GM21515 (cell line): ENCODE data around the gene EREG.

Source experiments
- ATAC-seq: cut with Tn5 transposase; IDR thresholded peaks from one replicate; pipeline ENCODE4 v1.9.1; 2021; ENCODE audit not compliant: unreplicated experiment

The EREG gene, protein sequence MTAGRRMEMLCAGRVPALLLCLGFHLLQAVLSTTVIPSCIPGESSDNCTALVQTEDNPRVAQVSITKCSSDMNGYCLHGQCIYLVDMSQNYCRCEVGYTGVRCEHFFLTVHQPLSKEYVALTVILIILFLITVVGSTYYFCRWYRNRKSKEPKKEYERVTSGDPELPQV

DNA sequence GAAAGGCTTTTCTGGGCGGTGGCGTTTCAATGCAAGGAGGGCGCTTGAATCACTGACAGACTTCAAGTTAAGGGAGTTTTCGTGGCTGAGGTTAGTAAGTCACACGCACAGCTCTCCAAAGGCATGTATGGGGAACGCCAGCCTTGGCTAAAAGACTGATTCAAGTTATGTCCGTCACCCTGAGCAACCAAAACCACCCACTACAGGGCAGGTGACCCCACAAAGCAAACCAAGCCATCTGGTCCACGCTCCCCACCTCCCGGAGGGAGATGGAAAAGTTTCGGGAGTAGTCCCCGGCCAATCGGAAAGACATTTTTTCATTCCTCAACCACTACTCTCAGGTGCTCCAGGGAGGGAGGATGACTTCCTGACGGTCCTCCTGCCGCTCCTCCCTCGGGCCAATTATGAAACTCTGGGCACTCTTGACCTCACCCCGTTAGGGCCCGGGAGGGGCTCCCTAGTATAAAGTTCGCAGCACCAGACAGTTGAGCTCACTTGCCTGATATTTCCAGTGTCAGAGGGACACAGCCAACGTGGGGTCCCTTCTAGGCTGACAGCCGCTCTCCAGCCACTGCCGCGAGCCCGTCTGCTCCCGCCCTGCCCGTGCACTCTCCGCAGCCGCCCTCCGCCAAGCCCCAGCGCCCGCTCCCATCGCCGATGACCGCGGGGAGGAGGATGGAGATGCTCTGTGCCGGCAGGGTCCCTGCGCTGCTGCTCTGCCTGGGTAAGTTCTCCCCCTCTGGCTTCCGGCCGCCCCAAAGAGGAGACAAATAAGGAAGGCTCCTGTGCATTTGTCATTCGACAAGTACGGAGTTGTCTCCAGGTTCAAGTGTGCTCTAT lies at the start of gene EREG:
Gene EREG (plus strand): TSS at position 494 of the 840 bp plus-strand sequence. CDS start 164 bp downstream, at position 658.
- ATAC-seq = no peak

DNA sequence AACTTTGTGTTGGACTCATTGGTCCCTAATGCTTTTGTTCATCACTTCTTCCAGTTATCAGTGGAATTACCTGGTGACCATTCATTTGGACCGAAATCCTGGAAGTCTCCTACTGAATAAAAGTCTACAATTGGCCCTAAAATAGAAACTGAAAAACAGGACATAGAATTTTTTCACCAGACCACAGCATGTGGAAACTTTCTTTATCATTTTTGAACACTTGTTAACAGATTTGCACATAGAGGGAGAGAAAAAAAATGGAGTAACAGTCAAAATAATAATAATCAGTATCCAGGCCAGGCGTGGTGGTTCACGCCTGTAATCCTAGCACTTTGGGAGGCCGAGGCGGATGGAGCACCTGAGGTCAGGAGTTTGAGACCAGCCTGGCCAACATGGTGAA lies 49.6 kb upstream of the EREG start:
- ATAC-seq = no peak

DNA sequence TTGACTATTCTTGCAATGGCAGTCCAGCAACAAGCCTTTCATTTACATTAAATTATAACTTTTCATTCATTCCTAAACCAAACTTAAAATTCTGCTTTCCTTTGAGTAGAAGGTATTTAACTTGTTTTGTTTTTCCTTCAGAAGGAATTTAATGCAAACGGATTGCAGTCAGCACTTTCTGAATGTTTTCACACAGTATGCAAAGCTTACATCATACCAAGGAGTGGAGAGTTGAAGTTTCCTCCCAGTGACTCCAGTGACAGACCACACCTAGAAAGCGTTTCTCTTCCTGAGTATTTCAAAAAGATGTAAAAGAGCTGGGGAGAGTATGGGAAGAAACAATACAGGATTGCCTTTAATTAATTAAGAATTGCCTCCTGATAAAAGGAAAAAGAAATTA lies 48.5 kb upstream of the EREG start:
- ATAC-seq = no peak

DNA sequence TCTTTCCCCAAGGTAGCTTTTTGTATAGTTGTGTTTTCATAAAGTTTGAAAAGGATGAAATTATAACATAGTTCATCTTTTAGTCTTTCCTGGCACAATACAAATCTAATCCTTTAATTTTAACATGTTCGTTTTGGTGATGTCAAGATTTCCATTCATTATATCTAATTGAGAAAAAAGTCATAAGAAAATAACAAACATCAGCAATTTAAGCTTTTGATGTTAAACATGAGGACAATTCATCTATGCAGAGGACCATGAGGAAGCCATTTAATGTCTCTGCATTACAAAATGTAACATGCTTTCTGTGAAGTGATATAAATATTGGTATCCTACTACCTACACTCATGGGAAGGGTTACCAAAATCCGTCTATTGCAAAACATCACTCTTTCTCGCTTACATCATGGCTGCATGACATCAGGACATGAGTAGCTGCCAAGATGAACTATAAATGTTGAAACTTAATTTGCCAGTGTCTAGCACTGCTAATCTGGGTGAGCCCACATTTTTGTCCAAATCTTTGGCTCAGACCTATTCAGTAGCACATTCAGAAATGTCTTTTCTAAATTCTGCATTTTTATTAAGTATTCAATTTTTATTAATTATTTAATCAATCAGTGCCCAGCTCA lies 47.2 kb upstream of the EREG start:
- ATAC-seq = no peak

DNA sequence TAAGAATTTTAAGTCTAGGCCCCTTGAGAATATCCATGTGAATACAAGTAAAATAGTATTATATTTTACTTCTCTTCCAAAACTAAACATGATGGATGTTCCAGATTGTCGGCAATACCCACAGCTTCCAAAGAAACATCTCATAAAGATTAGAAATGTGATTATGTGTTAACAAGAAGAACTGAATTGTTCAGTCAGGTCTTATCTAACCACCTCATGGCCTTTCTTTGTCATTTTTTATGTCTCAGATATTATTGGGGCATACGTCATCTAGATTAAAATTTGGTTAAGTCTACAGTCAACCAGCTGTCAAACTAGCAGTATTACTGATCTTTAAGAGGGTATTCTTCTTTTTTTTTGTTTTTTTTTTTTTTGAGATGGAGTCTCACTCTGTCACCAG lies 46.7 kb upstream of the EREG start:
- no peak for ATAC-seq

DNA sequence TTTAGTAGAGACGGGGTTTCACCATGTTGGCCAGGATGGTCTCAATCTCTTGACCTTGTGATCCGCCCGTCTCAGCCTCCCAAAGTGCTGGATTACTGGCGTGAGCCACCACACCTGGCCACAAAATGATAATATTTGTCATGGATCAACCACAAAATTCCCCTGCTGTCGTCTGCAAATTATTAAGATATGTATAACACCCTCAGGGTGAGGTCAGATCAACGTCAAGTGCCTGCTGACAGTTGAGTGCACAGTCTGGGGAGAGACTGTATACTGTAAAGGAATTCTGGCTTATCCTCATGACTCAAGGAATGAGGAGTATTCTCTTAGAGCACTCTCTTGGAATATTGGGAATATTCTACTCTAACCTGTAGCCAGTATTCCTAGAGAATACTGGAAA lies 45.5 kb upstream of the EREG start:
- no peak for ATAC-seq

DNA sequence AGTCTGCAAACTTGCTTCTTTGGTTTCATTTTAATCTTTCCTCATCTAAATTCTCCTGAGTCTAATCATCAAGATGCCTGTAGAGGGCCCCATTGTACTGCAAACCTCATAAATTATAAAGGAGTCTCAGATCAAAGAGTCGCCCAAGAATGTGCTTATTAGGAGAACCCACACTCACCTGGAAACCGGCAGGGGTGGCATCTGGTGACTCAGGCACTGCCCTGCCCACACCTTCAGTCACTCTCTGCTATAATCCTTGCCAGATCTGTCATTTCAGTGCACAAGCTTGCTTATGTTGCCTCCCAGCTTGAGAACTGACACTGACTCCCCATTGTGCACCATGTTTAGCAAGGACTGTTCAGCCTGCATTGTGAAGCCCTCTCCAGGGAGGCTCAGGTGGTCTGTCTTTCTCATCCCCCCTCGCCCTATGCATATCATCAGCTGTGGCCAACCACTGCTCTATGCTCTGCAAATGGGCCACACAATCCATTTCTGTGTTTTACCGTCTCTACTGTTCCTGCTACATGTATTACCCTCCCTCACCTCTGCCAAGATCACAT lies 44.3 kb upstream of the EREG start:
- ATAC-seq = peak; percentile 84

DNA sequence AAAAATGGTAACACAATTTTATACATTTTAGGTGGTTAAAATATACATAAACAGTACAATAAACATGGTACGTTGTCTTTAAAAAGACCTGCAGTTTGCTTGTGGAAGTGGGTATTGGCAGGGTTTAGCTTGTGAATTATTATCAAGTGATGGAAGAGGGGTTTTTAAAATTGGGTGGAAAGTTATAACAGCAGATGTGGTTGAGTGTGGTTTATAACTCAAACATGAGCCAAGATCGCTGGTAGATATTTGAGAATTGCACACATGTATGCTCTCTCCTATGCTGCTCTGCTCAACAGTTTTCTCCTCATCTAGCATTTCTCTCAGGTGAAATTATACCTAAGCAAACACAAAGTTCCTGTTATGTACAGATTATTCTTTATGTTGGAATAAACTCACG lies 42.6 kb upstream of the EREG start:
- no peak for ATAC-seq

DNA sequence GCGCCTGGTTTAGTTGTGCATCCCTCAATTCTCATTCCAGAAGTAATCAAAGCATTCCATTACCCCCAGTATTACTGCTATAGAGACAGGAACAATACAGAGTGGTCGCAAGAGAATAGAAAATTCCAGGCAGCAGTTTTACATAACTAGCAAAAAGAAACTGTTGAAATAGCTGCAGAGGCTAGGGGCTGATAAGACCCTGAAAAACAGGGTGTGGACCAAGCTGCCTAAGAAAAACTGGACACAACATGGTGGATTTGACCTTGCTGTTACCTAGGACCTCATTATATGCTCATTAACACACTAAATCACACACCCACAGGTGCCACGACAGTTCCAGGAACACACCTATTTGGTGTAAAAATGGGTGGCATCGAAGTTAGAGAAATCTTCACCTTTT lies 41.3 kb upstream of the EREG start:
- ATAC-seq = no peak

DNA sequence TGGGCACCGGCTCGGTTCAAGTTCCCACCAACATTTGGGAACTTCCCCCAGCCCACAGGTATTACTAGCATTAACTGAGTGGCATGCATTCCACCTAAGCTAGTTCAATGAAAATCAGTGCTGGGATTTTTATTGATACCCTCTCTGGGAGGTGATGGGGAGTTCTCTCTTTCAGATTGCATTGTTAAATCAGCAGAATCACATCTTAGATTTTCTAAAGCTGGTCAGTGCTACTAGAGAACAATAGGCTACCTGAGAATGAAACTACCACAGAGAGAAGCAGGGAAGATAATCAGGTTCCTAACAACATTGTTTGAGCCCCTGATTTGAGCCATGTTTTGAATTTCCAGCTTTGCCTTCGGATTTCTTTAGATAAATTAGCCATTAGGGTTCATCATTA lies 40.7 kb upstream of the EREG start:
- ATAC-seq = no peak

DNA sequence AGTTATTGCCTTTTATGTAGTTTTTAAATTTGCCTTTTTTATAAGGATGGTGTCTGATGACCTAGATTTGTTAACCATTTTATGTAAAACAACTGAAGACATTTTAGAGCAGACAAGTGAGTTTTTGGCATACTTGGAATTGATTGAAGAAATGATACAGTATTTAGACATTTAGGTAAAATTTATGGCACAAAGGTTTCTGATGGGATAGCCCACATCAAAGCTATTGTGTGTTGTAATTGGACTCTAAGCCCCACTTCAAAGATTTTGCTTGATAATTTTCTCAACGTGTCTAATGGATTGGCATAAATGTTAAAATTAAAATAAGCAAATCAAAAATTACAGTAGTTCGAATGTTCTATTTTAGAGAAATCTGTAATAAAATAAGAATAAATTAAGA lies 39.1 kb upstream of the EREG start:
- no peak for ATAC-seq

DNA sequence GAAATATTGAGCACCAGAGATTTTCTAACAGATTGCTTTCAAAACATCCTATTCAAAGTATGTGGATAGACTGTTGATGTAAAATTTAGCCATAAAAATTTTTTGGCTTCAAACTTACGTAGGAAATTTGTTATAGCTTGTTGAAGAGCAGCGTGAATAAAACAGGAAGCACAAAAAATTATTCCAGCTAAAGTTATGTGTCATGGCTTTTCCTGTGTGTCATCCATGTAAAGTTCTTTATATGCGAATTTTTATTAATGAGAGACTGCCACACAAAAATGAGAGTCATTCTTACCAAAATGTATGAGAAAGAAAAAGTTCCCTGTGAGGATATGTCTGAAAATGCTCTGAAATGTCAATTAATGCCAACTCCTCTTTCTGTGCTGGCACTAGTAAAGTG lies 37.2 kb upstream of the EREG start:
- ATAC-seq = no peak

DNA sequence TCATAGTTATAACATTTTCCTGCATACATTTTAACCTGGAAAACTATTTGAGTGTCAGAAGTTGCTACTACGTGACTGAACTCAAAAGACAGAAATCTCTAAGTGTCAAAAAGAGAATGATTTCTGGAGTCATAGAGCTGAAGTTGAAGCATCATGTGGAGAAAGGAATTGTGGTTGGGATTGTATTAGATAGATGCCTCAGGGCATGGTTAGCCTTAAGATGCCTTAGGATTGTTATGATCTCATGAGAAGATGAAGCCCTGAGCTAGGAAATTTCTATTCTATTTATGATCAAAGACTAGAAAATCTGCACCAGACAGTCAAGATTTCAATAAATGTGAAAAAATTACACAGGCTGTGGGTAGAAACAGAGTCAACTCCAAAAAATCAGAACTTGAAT lies 36.4 kb upstream of the EREG start:
- no peak for ATAC-seq

DNA sequence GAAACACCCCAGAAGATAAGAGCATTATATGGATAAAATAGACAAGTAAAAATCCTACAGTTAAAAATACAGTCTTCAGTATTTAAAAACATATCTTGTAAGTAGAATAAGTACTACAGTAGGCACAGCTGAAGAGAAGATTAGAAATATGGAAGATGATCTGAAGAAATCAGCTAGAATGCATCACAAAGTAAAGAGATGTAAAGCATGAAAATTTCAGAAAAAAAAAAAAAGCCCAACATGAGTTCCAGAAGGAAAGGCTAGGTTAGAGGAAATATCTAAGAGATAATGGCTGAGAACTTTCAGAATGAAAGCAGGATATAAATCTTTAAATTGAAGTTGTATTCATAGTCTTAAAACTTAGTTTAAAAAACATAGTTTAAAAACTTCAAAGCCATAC lies 35.6 kb upstream of the EREG start:
- ATAC-seq = no peak

DNA sequence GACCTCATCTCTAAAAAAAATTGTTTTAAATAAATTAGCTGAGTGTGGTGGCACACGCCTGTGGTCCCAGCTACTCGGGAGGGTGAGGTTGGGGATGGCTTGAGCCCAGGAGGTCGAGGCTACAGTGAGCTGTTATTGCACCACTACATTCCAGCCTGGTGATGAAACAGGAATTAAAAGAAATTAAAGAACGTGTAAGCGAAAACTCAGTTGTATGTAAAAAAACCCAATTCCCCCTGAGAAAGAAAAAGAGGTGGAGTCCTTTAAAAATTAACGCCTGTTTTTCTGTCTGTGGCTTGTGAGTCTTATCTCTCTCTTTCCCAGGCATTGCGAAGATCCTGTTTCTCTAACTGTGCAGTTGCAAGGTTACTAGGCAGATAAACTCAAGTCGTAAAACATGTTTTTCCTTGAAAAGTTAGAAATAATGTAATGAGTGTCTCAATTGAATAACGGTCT lies 34.6 kb upstream of the EREG start:
- ATAC-seq = no peak

DNA sequence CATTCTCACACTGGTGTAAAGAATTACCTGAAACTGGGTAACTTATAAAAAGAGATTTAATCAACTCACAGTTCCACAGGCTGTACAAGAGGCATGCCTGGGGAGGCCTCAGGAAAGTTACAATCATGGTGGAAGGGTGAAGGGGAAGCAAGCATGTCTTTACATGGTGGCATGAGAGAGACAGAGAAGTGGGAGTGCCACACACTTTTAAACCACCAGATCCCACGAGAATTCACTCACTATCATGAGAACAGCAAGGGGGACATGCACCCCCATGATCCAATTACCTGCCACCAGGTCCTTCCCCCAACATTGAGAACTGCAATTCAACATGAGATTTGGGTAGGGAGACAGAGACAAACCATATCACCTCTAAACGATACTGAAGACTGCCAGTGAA lies 33.7 kb upstream of the EREG start:
- no peak for ATAC-seq

DNA sequence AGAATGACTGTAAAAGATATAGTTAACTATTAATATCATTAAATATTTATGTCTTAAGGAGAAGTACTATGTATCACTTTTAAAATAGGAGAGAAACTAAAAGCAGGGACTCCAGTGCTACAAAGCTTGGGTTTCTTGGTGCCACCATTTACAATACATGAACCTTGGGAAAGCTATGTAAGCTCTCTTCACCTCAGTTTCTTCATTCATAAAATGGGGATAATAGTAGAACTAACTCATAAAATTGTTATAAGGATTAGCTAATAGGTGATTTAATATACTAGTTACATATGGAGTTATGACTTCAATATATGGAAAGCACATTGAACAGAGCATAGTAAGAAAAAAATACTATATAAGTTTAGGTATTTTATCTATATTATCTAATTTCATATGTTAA lies 33.0 kb upstream of the EREG start:
- ATAC-seq = no peak

DNA sequence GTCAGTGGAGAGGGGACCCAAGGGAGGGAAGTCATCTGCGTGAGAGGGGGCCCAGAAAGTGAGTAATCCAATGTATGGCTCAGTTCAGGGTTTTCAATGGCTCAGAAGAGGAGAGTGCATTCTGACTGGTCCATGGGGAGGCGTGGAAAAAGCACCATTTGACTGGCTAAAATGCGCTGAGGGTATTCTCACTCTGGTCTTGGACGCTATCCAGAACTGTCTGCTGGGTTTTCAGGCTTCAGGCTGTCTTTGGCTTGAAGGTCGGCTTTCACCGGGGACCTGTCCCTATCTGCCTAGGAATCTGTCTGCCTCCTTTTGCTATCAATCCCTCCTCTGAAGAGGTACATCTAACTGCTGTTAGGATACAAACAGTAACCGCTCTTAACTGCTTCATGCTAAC lies 30.3 kb upstream of the EREG start:
- no peak for ATAC-seq

DNA sequence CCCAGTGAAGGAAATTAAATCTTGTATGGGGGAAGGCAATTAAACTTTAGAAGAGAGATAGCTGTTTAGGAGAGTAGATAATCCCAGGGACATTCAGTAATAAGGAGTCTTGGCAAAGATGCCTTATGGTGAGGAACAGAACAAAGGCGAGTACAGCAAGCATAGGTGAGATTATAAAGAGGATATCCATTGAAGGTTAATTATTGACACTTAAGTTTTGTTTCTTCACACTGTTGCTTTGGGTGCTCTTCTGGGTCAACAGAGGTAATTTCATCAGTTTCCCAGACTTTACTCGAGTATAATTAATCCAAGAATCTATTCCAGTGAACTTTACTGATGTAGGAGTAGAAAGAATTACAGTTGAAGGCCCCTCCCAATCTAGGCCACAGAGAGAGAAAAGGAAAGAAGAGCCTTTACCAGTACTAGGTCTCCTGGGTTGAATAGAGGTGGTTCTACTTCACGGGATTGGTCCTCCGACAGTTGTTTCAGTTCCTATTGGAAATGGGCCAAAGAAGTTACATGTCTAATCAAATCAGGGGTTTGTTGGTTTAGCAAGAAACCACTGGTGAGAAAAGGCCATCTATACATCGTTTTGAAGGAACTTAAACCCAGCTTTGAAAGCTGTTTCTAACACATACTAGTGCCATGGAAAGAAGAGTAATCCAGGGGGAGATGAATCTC lies 29.5 kb upstream of the EREG start:
- peak; percentile 82 for ATAC-seq

DNA sequence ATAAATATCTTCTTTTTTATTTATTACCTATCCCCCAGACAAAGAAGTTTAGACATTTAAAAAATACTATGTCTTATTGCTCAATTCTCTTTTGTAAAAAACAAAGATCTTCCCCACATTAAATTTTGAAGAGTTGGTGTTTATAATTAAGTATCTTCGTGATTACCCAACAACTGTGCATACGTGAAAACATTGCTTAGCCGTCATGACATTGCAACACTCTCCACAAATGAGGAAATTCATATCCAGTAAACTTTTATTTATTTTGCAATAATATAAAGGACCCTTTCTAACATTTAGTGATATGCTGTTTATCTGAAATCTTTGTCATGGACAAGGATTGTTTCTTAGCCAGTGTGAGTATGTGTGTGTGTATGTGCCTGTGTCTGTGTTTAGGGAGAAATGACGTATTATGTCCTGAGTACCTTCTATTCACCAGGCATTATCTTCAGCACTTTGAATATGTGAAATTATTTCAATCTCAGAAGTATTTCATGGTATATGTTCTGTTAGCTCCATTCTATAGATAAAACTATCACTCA lies 26.1 kb upstream of the EREG start:
- ATAC-seq = no peak

DNA sequence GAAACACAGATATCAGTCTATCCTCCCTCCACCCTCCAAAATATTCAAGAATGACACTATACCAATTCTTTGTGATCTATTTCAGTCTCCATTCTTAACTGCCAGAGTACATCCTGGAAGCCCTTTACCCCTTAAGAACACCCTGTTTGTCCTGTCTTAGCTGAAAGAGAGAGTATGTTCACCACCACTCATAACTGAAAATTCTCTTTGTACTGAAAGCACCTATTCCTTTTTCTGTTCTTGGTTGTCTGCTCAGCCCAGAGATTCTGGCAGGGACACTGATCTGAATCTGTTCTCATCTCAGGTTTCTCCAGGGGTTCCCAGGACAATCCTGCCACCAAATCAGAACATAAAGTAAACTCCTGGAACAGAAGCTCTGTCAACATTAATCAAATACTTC lies 25.4 kb upstream of the EREG start:
- ATAC-seq = no peak
